ENCODE results near the gene AGR3.

The AGR3 gene

GRCh38 chr7:16826060-16826459 lies 55.7 kb downstream of the AGR3 start:
- DNase-seq, result no peak

GRCh38 chr7:16822029-16822428 lies 59.8 kb downstream of the AGR3 start:
- no peak for DNase-seq

DNA sequence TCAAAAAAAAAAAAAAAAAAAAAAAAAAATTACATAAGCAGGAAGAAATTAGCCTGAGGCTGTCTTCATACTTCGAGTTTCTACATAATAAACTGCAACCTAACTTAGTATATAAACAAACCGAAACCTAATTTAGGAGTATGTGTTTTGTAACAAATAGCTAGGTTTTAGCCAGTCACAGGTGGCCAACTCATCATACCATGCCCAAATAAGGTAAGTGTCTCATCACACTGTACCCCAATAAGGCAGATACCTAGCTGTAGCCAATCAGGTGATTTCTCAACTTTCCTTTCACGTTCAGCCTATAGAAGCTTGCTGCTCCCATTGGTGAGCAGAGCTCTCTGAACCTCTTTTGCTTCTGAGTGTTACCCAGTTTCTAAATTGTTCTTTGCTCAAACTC lies 63.1 kb downstream of the AGR3 start:
- no peak for DNase-seq

GRCh38 chr7:16817536-16817935 lies 64.2 kb downstream of the AGR3 start:
- DNase-seq, result no peak

DNA sequence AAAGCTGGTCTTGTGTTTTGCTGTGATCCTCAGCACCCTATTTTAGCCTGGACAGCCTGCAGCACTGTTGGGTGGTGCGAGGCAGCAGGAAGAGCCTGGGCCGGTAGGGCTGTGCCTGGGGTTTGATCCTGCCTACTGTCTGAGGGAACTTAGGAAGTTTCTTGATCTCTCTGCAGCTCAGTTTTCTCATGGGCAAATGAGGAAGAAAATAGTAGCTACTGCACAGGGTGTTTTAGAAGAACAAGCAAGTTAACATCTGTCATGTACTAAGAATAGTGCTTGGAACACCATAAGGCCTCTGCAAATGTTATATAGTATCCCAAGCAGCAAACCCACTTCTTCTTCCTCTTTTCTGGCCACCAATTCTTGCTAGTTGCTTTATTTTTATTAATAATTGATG lies 65.0 kb downstream of the AGR3 start:
- no peak for DNase-seq

- DNase-seq, result no peak
Observed at GRCh38 chr7:16815001-16815400, 66.8 kb downstream of the AGR3 start.

DNA sequence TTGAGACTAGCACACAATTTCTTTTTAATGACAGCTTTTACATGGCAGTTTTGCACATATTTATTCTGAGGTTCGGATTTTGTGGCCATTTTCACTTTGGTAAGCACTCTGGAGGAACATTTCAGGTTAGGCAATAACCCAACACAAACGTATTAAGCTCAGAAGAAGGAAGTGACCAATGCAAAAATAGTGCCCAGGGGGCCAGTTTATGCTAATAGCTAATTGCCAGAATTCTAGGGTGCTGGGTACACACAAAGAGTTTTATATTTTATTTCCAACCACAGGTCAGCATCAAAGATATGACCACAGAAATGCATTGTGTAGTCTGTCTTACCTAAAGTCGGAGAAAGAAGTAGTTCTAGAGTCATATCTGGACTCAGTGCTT lies 68.6 kb downstream of the AGR3 start:
- no peak for DNase-seq

GRCh38 chr7:16812542-16813231 lies 69.1 kb downstream of the AGR3 start:
- DNase-seq, result no peak

DNA sequence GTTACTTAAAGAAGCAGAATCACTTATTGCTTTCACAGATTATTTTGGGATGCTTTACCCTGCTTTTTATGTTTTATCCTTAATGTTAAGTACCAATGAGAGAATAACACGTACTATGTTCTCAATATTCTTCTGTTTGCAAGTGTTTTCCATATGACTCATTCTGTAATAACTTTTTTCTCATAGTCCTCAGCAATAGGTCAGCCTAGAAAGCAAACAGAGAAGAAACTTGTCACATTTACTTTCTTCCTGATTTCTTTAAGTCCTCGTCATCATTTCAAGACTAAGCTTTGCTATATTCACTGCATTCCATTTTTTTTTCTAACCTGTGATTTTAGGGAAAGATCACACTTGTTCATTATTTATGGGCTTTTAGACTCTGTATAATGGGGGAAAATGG lies 70.2 kb downstream of the AGR3 start:
- DNase-seq, result no peak

GRCh38 chr7:16810573-16810972 lies 71.2 kb downstream of the AGR3 start:
- no peak for DNase-seq

DNA sequence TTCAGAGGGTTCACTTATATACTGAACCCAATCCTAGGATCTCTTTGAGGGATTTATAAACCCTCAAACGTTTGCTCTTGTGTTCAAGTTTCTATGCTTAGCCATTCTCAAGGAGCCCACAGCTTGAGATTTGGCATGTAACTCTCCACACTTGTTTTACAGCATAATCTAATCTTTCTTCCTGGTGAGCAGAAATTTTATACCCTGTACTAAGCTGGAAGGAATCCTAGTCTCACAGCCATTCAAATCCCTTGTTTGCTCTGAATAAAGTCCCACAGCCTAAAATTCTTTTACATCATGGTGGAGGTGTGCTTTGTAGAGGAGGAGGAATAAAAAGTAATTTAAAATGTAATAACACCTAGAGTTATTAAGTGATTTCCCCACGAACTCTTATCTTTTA lies 71.7 kb downstream of the AGR3 start:
- no peak for DNase-seq
